Muscle layer of duodenum (tissue), 2 donors: ENCODE data around the gene SEC16B.

Source experiments
- H3K27ac ChIP-seq: one replicate; pipeline ENCODE4 v1.7.0; 2013; ENCODE audit warnings: mild to moderate bottlenecking, low read length
- H3K27me3 ChIP-seq: one replicate; pipeline ENCODE4 v1.7.0; 2013; ENCODE audit warnings: low read depth, mild to moderate bottlenecking, control low read depth, low read length
- H3K36me3 ChIP-seq, 2 donors: one replicate each; pipeline ENCODE4 v1.7.0; 2013; ENCODE audit warnings: low read length in 2 of 2, control low read depth in 1 of 2, mild to moderate bottlenecking in 1 of 2; ENCODE audit not compliant: insufficient read depth in 2 of 2, control insufficient read depth in 1 of 2
- H3K4me1 ChIP-seq, 2 donors: one replicate each; pipeline ENCODE4 v1.7.0; 2013; ENCODE audit warnings: low read length in 2 of 2, mild to moderate bottlenecking in 2 of 2, control low read depth in 1 of 2, moderate library complexity in 1 of 2; ENCODE audit not compliant: insufficient read depth in 2 of 2, control insufficient read depth in 1 of 2
- H3K4me3 ChIP-seq, 2 donors: one replicate each; pipeline ENCODE4 v1.7.0; 2013; ENCODE audit warnings: low read length in 2 of 2, low read depth in 1 of 2, mild to moderate bottlenecking in 1 of 2
- H3K9me3 ChIP-seq, 2 donors: one replicate each; pipeline ENCODE4 v1.7.0; 2013; ENCODE audit warnings: low read length in 2 of 2, control low read depth in 1 of 2, mild to moderate bottlenecking in 1 of 2; ENCODE audit not compliant: control insufficient read depth in 1 of 2
- donor health status: healthy.

SEC16B gene

DNA sequence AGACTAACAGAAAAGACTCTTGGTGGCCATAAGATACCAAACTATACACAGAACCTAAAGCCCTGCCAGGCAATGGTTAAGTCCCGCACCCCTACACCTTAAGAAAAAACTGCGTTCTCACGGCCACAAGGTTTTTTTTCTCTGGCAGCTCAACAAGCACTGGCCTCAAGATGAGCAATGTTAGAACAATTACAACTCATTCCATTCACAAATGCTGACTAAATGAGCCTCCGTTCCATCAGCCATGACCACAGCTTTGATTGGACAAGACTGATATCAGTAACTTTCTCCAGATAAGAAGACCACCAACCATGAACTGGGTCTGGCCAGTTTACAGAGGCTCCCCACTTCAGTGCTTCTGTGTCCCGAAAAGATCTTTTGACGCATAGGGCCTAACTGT lies 31.9 kb downstream of the SEC16B start:
- H3K27me3 ChIP-seq: no peaks in the 10 kb centered on the region
- peaks cover 11 to 43% of the 10 kb centered on the region in 2 donors for H3K36me3 ChIP-seq
- H3K4me3 ChIP-seq: no peak overlapping the region
- H3K4me1 ChIP-seq: no peaks in the 10 kb centered on the region
- no peaks in the 10 kb centered on the region for H3K9me3 ChIP-seq
- no peak overlapping the region for H3K27ac ChIP-seq

DNA sequence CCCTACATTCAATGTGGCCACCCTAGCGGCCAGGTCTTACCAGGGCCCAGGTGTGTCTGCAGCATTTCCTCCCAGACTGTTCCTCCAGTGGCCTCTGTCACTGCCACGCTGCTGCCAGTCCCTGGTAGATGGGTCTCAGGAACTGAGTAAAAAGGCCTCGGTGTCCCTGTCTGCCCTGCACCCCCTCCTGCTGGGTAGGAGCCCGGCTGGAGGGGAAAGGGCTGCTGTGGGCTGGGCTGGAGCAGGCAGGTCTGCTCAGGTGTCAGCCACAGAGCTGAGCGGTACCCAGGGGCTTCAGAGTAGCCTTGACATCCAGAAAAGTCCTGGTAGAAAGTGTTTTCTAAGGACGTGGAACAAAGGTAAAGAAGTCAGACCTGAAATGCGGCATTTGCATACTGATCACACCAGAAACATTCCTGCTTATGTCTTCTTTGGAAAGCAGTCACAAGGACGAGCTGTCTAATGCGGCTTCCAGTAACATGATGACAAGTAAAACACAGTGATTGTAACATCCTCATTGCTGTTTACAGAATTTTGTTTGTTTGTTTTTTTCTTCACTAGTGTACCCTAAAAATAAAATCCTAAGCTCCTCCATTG lies 32.6 kb downstream of the SEC16B start:
- no peaks in the 10 kb centered on the region for H3K9me3 ChIP-seq
- no peaks in the 10 kb centered on the region for H3K27me3 ChIP-seq
- H3K27ac ChIP-seq: no peak overlapping the region
- no peak overlapping the region for H3K4me3 ChIP-seq
- no peaks in the 10 kb centered on the region for H3K4me1 ChIP-seq
- peaks cover 7 to 47% of the 10 kb centered on the region in 2 donors for H3K36me3 ChIP-seq

DNA sequence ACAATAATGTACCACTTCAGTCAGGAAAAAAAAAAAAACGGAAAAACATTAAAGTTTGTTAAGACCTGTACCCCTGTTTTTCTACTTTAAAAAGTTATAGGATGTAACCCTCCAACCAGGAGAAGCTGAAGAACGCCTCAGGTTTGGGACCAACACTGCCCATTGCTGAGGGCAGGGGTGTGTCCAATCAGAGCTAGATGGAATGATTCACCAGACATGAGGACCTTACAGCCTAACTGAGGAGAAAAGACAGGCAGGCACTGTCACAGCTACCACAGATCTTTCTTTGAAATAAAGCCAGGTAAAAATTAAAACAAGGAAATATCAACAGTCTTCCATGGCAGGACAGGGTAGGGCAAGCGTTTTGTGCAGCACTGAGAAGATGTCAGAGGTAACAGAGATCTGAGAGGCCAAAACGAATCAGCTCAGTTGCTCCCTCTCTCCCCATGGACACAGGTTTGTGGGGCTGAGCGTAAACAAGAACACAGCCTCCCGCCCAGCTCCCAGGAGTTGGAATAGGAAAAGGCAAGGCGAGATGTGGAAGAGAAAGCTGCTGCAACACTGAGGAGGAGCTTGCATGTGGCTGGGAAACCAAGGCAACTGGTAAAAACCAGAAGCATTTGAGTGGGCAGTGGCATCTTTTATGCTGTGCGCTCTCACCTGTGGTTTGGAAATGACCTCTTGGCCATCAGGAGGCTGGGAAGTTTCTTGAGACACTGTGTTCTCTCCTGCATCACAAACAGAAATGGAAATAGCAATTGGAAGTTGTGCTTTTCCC lies 34.0 kb downstream of the SEC16B start:
- no peak overlapping the region for H3K4me3 ChIP-seq
- H3K27me3 ChIP-seq: no peaks in the 10 kb centered on the region
- H3K36me3 ChIP-seq: peaks cover 11 to 50% of the 10 kb centered on the region in 2 donors
- no peaks in the 10 kb centered on the region for H3K9me3 ChIP-seq
- H3K4me1 ChIP-seq: no peaks in the 10 kb centered on the region
- no peak overlapping the region for H3K27ac ChIP-seq

DNA sequence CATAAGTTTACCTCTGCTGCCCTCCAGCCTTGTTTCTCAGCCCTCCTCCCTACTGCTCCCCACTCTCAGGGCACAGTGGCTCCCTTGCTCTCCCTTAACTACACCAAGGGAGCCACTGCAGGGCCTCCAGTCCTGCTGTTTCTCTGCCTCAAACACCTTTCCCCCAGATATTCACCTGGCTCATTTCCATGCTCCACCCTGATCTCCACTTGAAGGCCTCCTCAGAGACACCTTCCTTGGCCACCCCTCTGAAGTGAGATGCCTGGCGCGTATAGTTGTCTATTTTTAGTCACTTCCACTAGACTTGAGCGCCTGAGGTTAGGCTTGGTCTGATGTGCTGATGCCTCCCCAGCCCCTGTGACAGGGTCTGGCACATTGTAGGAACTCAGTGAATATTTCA lies 34.9 kb downstream of the SEC16B start:
- Histone ChIP-seq H3K9me3 (no peaks in the 10 kb centered on the region), H3K36me3 (peaks cover 11 to 48% of the 10 kb centered on the region in 2 donors), H3K27me3 (no peaks in the 10 kb centered on the region), H3K4me3 (no peak overlapping the region), H3K4me1 (no peaks in the 10 kb centered on the region), H3K27ac (no peak overlapping the region)

DNA sequence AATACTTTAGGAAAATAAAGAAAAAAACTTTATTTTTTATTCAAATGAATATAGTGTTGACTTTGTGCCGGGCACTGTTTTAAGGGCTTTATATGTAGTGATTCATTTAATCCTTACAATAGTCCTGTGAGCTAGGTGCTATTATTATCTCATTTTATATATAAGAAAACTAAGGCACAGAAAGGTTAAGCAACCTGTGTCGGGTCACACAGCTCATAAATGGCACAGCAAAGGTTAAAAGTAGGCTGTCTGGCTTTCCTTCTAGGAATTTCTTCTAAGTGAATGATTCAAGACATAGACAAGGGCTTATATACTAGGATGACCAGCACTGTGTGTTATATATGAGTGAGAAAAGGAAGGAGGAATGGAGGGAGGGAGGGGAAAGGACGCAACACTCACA lies 35.4 kb downstream of the SEC16B start:
- H3K27me3 ChIP-seq: no peaks in the 10 kb centered on the region
- peaks cover 11 to 49% of the 10 kb centered on the region in 2 donors for H3K36me3 ChIP-seq
- no peaks in the 10 kb centered on the region for H3K4me1 ChIP-seq
- H3K9me3 ChIP-seq: no peaks in the 10 kb centered on the region
- H3K27ac ChIP-seq: no peak overlapping the region
- H3K4me3 ChIP-seq: no peak overlapping the region

GRCh38 chr1:177933881-177934280 lies 36.0 kb downstream of the SEC16B start:
- H3K4me1 ChIP-seq: no peaks in the 10 kb centered on the region
- H3K4me3 ChIP-seq: no peak overlapping the region
- no peak overlapping the region for H3K27ac ChIP-seq
- no peaks in the 10 kb centered on the region for H3K9me3 ChIP-seq
- peaks cover 11 to 50% of the 10 kb centered on the region in 2 donors for H3K36me3 ChIP-seq
- H3K27me3 ChIP-seq: no peaks in the 10 kb centered on the region

DNA sequence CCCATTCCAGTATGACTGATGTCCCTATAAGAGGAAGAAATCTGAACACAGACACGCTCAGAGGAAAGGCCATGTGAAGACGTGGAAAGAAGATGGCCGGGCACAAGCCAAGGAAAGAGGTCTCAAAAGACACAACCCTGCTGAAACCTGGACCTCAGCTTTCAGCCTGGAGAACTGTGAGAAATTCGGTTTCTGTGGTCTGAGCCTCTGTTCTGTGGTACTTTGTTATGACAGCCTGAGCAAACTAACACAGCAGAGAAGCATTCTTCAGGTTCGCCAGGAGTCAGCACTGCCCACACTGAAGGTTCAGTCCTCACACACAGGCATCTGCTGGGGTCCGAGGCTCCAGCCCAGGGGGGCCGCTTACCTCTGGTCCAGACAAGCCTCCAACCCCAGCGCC lies 37.7 kb downstream of the SEC16B start:
- no peak overlapping the region for H3K4me3 ChIP-seq
- peaks cover 11 to 43% of the 10 kb centered on the region in 2 donors for H3K36me3 ChIP-seq
- no peaks in the 10 kb centered on the region for H3K27me3 ChIP-seq
- no peaks in the 10 kb centered on the region for H3K4me1 ChIP-seq
- H3K27ac ChIP-seq: no peak overlapping the region
- no peaks in the 10 kb centered on the region for H3K9me3 ChIP-seq

DNA sequence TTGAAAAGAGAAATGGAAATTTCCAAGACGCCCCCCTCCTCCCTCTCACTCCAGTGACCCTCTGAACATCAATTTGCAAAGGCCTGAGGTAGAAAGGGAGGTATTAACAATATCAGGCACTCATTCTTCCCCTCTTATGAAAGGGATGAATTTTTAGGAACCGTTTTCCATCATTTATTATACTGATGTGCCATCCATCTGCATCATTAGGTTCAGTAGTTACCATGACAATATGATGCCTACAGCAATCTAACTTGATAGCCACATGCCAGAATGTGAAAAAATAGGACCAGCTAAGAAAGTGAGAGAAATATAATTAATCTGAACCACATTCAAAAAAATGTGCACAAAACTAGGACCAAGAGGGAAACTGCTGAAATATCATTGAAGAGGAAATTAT lies 40.9 kb downstream of the SEC16B start:
- no peaks in the 10 kb centered on the region for H3K9me3 ChIP-seq
- H3K27me3 ChIP-seq: no peaks in the 10 kb centered on the region
- peaks cover 4 to 26% of the 10 kb centered on the region in 2 donors for H3K36me3 ChIP-seq
- no peak overlapping the region for H3K4me3 ChIP-seq
- no peak overlapping the region for H3K27ac ChIP-seq
- peaks cover 0 to 6% of the 10 kb centered on the region in 2 donors for H3K4me1 ChIP-seq

DNA sequence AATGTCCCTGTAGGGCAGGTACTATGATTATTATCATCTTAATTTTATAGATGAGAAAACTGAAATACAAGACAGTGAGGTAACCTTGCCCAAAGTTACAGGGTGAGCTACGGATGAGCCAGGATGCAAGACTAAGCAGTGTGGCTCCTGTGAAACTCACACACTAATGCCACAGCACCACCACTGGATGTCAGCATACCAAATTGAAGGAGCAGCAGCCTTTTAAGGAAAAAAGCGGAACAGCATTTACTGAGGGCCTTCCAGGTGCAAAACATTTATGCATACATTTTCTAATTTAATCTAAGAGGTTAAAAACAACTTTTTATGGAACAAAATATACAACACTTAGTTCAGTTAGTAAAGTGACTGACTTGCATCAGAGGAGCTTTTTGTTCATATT lies 41.7 kb downstream of the SEC16B start:
- no peaks in the 10 kb centered on the region for H3K27me3 ChIP-seq
- H3K4me1 ChIP-seq: peaks cover 0 to 6% of the 10 kb centered on the region in 2 donors
- no peak overlapping the region for H3K4me3 ChIP-seq
- H3K36me3 ChIP-seq: peaks cover 4 to 26% of the 10 kb centered on the region in 2 donors
- H3K9me3 ChIP-seq: no peaks in the 10 kb centered on the region
- H3K27ac ChIP-seq: no peak overlapping the region

- peaks cover 3 to 20% of the 10 kb centered on the region in 2 donors for H3K36me3 ChIP-seq
- peaks cover 0 to 6% of the 10 kb centered on the region in 2 donors for H3K4me1 ChIP-seq
- no peak overlapping the region for H3K27ac ChIP-seq
- H3K27me3 ChIP-seq: no peaks in the 10 kb centered on the region
- H3K9me3 ChIP-seq: no peaks in the 10 kb centered on the region
- H3K4me3 ChIP-seq: no peak overlapping the region
Observed at GRCh38 chr1:177927021-177927596, 42.7 kb downstream of the SEC16B start.

- Histone ChIP-seq H3K36me3 (peaks cover 0 to 13% of the 10 kb centered on the region in 2 donors), H3K27ac (no peak overlapping the region), H3K27me3 (no peaks in the 10 kb centered on the region), H3K9me3 (no peaks in the 10 kb centered on the region), H3K4me3 (no peak overlapping the region), H3K4me1 (peaks cover 0 to 6% of the 10 kb centered on the region in 2 donors)
Observed at GRCh38 chr1:177926201-177926600, 43.7 kb downstream of the SEC16B start.
